GM12878 (cell line): Measurements from ENCODE around the gene CDON. TPM values are rescaled to one million over a fixed set of nuclear protein-coding genes. Genes with fewer than 3 reads are reported as not detected.

Experiments used
- ATAC-seq: fragments of 200-7000 bp; cut with Tn5 transposase; 3 replicates; pipeline ENCODE4 v1.9.1; 2020; ENCODE audit warnings: mild to moderate bottlenecking, moderate library complexity
- BruUV-seq: library from RNA; stranded (reverse); fragments of 400-500 nt; replicated peaks from 2 replicates; lab custom pipeline; 2021; lab: Mats Ljungman, UMichigan
- CTCF ChIA-PET: fragments of 300-600 bp; sonication (Branson Sonifier 250); formaldehyde crosslinking; extraction: SDS; loops from one replicate; lab custom pipeline; 2021; ENCODE audit warnings: inconsistent platforms; lab: Yijun Ruan, JAX
- POLR2A ChIA-PET: fragments of 350-600 bp; formaldehyde crosslinking; extraction: SDS; loops from one replicate; lab custom pipeline; 2021; ENCODE audit warnings: inconsistent platforms; lab: Charles Lee
- RAD21 ChIA-PET: fragments of 300-600 bp; sonication (Branson Sonifier 250); formaldehyde crosslinking; loops from one replicate; lab custom pipeline; 2023; ENCODE audit warnings: antibody characterized with exemption; ENCODE audit not compliant: unreplicated experiment; lab: Charles Lee
- SMC1A ChIA-PET: fragments of 300-600 bp; sonication (Branson Sonifier 250); formaldehyde crosslinking; loops from one replicate; lab custom pipeline; 2023; ENCODE audit not compliant: unreplicated experiment, uncharacterized antibody; lab: Charles Lee
- DNase-seq: peaks from one replicate; pipeline ENCODE4 v3.0.0-alpha.2; 2011; ENCODE audit warnings: low read depth, low spot score
- FAIRE-seq: peaks from 3 replicates; lab custom pipeline; 2011; peaks lifted over from hg19 to GRCh38; lab: Jason Lieb, UNC
- H2AFZ ChIP-seq: 2 replicates; pipeline ENCODE4 v1.6.0; 2011; ENCODE audit warnings: low read depth, low read length, control low read depth; ENCODE audit not compliant: control insufficient read depth
- H3K27ac ChIP-seq: 2 replicates; pipeline ENCODE4 v1.5.1; 2011; ENCODE audit warnings: control low read depth; ENCODE audit not compliant: control insufficient read depth, insufficient read depth
- H3K27me3 ChIP-seq, 2 experiments: replicated peaks in 1 of 2; 2 replicates each; pipeline versions ENCODE4 v1.6.0 to v1.6.1; 2011; ENCODE audit warnings: low read length in 1 of 2; ENCODE audit not compliant: control insufficient read depth in 2 of 2, insufficient read depth in 2 of 2
- H3K36me3 ChIP-seq, 2 experiments: 2 replicates each; pipeline ENCODE4 v1.5.1; 2011; ENCODE audit warnings: low read length in 1 of 2; ENCODE audit not compliant: control insufficient read depth in 2 of 2, insufficient read depth in 2 of 2
- H3K4me1 ChIP-seq: 2 replicates; pipeline ENCODE4 v1.6.1; 2011; ENCODE audit warnings: mild to moderate bottlenecking, low read length, moderate library complexity, mixed read lengths; ENCODE audit not compliant: control insufficient read depth, insufficient read depth
- H3K4me2 ChIP-seq: 2 replicates; pipeline ENCODE4 v1.6.0; 2011; ENCODE audit warnings: control low read depth; ENCODE audit not compliant: control insufficient read depth, insufficient read depth
- H3K4me3 ChIP-seq: fragments of 200-600 bp; sonication (generic); 2 replicates; pipeline ENCODE4 v1.5.1; 2016
- H3K79me2 ChIP-seq: 2 replicates; pipeline ENCODE4 v1.6.0; 2011; ENCODE audit warnings: low read length; ENCODE audit not compliant: control insufficient read depth, insufficient read depth
- H3K9ac ChIP-seq: 2 replicates; pipeline ENCODE4 v1.8.0; 2011; ENCODE audit warnings: low read length, control low read depth, mixed read lengths; ENCODE audit not compliant: control insufficient read depth, insufficient read depth
- H3K9me3 ChIP-seq: replicated peaks from 3 replicates; pipeline ENCODE4 v1.5.1; 2011; ENCODE audit warnings: mild to moderate bottlenecking, low read length; ENCODE audit not compliant: control insufficient read depth, insufficient read depth
- H4K20me1 ChIP-seq: 2 replicates; pipeline ENCODE4 v1.6.0; 2011; ENCODE audit not compliant: control insufficient read depth, insufficient read depth
- PML ChIP-seq: IDR thresholded peaks from 2 replicates; pipeline ENCODE4 v1.6.1; 2012; ENCODE audit warnings: low read length, inconsistent platforms
- STAT3 ChIP-seq: IDR thresholded peaks from 2 replicates; pipeline ENCODE4 v1.6.1; 2011; ENCODE audit warnings: low read depth, low read length, improper control_type of control experiment
- WGBS: methylation state at CpG from one replicate; pipeline ENCODE4 v1.1.6; 2016; ENCODE audit warnings: low lambda C conversion rate; ENCODE audit not compliant: insufficient replicate concordance, insufficient coverage; ENCODE audit errors: missing lambda C conversion rate; 5-methylcytosine and 5-hydroxymethylcytosine counted together
- in situ Hi-C: fragments of 300-500 bp; cut with MboI; formaldehyde crosslinking; loops from 9 replicates; pipeline ENCODE4 v1.14.3; 2018; ENCODE audit warnings: mixed read lengths
- intact Hi-C: fragments of 100-400 bp; cut with micrococcal nuclease; formaldehyde crosslinking; loops from one replicate; pipeline ENCODE4 v1.14.2; 2022; ENCODE audit not compliant: unreplicated experiment
- polyA plus RNA-seq, 11 experiments: library from polyadenylated mRNA; depleted of rRNA in 4 of 11; unstranded in 6 of 11; stranded (reverse) in 5 of 11; fragments of >200 nt; fragmentation: Nextera tagmentation in 4 of 11; fragmentation: Illumina TruSeq in 1 of 11; extraction: Ambion mirVana in 4 of 11; extraction: Trizol in 1 of 11; gene quantifications; 1 replicate in 1 of 11; 2 replicates in 10 of 11; pipeline versions ENCODE4 v1.2.1 to v1.2.3, GENCODE V29; 2011 to 2016; ENCODE audit warnings: inconsistent platforms in 2 of 11, missing spikeins in 2 of 11, low read depth in 1 of 11
- total RNA-seq, 4 experiments: library from RNA; depleted of rRNA in 3 of 4; stranded (reverse); fragments of >200 nt in 3 of 4; fragmentation: Illumina TruSeq in 1 of 4; extraction: Trizol in 1 of 4; gene quantifications; 2 replicates each; pipeline versions ENCODE4 v1.2.1 to v1.2.3, GENCODE V29; 2013 to 2021
- TF ChIP-seq, protein P1 (sequence below), 3 experiments: IDR thresholded peaks in 2 of 3; conservative IDR thresholded peaks in 1 of 3; 2 replicates each; pipeline ENCODE4 v1.5.1; 2011; ENCODE audit warnings: low read depth in 3 of 3, low read length in 3 of 3, mild to moderate bottlenecking in 3 of 3, control low read depth in 2 of 3, moderate library complexity in 2 of 3, inconsistent platforms in 1 of 3, mixed read lengths in 1 of 3; ENCODE audit not compliant: control insufficient read depth in 2 of 3, insufficient read depth in 1 of 3; ENCODE audit errors: extremely low read depth in 1 of 3

CDON gene
- total and polyA plus RNA-seq, 10 of the 15 experiments (the other 5 are each of a cell fraction or from before 2014, with no cell fraction given): 0.07 to 4.2 (median 0.36) TPM

DNA sequence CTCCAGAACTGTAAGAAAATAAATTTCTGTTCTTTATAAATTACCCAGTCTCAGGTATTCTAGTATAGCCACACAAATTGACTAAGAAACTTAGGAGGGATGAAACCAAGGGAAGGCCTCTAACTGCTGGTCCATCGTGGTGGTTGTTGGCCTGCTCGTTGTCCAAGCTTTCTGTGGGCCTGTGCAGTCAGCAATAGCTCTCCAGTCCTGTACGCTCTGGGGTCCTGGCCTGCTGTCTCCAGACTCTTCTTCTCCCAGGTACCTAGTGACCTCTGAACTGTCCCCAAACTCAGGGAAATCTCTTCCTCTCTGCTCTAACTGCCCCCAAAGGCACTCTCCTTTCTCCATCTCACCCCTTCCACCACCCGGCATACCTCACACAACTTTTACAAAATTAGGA lies 122.5 kb downstream of the CDON start (continued):
- TF ChIP-seq, protein P1, sequence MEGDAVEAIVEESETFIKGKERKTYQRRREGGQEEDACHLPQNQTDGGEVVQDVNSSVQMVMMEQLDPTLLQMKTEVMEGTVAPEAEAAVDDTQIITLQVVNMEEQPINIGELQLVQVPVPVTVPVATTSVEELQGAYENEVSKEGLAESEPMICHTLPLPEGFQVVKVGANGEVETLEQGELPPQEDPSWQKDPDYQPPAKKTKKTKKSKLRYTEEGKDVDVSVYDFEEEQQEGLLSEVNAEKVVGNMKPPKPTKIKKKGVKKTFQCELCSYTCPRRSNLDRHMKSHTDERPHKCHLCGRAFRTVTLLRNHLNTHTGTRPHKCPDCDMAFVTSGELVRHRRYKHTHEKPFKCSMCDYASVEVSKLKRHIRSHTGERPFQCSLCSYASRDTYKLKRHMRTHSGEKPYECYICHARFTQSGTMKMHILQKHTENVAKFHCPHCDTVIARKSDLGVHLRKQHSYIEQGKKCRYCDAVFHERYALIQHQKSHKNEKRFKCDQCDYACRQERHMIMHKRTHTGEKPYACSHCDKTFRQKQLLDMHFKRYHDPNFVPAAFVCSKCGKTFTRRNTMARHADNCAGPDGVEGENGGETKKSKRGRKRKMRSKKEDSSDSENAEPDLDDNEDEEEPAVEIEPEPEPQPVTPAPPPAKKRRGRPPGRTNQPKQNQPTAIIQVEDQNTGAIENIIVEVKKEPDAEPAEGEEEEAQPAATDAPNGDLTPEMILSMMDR (IDR thresholded peaks at IDR 0.05 in 2 of 3, conservative IDR thresholded peaks at IDR 0.05 in 1 of 3; ENCODE audit: control insufficient read depth in 2 of 3, extremely low read depth in 1 of 3, insufficient read depth in 1 of 3, low read depth in 3 of 3, low read length in 3 of 3): no peak

DNA sequence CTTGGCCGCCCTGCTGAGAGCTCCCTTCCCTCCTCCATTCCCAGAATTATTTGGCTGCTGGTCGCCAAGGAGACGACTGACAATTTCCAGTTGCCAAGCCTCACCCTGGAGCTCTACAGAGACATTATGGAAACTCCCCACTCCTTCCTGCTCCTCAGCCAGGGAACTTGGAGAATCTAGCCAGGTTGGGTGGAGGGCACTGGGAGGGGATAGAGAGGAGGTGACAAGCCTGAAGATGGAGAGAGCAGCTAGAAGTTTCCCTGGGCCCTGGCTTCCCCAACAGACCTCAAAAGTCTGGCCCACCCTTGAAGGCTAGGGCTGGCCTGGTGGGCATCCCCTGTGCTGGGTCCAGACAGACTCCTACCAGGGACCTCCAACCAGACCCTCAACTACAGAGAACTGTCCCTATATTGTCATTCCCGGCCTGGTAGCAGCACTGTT lies 123.6 kb downstream of the CDON start:
- WGBS: 64% methylated on average over 4 of the region's 4 CpGs
- H2AFZ ChIP-seq: no peak overlapping the region; the same call in 1 of the 2 replicates
- FAIRE-seq: no peak
- no peaks in the 10 kb centered on the region for H3K9me3 ChIP-seq
- BruUV-seq: no TSS peak
- TF ChIP-seq STAT3 (no peak), PML (no peak)
- TF ChIP-seq, all 136 proteins: peak for 0
- no peaks in the 10 kb centered on the region for H3K4me1 ChIP-seq
- no peak overlapping the region for H3K27ac ChIP-seq
- H3K36me3 ChIP-seq: no peaks in the 10 kb centered on the region
- ChIA-PET RAD21 (no interaction called here), POLR2A (no interaction called here), CTCF (interaction anchor here (2.6 to 12.1 kb wide), 2 partner anchors 15 to 252 kb away, joined by 5 to 220 read pairs; no protein-coding TSS in a partner anchor), SMC1A (interaction anchor here (1.3 to 1.7 kb wide), 2 partner anchors 254 to 262 kb away, joined by 4 to 6 read pairs; no protein-coding TSS in a partner anchor)
- no peaks in the 10 kb centered on the region for H4K20me1 ChIP-seq
- intact Hi-C loops (no loop called here), in situ Hi-C loops (no loop called here)
- H3K79me2 ChIP-seq: no peaks in the 10 kb centered on the region
- DNase-seq (no peak), ATAC-seq (no peak)
- no peak overlapping the region for H3K4me2 ChIP-seq
- H3K9ac ChIP-seq: no peak overlapping the region
- H3K4me3 ChIP-seq: no peak overlapping the region
- no peaks in the 10 kb centered on the region; a peak in 1 of 4 replicates for H3K27me3 ChIP-seq
